ENCODE results near the gene IFI27L1. TPM values are rescaled to one million over a fixed set of nuclear protein-coding genes. Genes with fewer than 3 reads are reported as not detected.

Gene IFI27L1
- polyA plus RNA-seq, 1 donor from 2014 or later = 37.9 TPM

GRCh38 chr14:94058674-94059138 lies 22.4 kb upstream of the IFI27L1 start:
- TF ChIP-seq SMC3 (conservative IDR thresholded peaks at IDR 0.05; ENCODE audit: poor library complexity) (no peak), EP300 (conservative IDR thresholded peaks at IDR 0.05; ENCODE audit: poor library complexity, severe bottlenecking) (no peak), MXI1 (conservative IDR thresholded peaks at IDR 0.05; ENCODE audit: poor library complexity, severe bottlenecking) (no peak), RAD21 (conservative IDR thresholded peaks at IDR 0.05) (no peak), CTCF (IDR thresholded peaks at IDR 0.05; ENCODE audit: poor library complexity, severe bottlenecking) (no peak)
- H3K9me3 ChIP-seq (ENCODE audit: low read length) = no peaks in the 10 kb centered on the region
- no peak overlapping the region for H3K9ac ChIP-seq (ENCODE audit: low read length)
- H2AFZ ChIP-seq (ENCODE audit: low read depth, low read length) = no peak overlapping the region
- H3K4me3 ChIP-seq (ENCODE audit: low read length) = no peak overlapping the region
- peaks cover 6% of the 10 kb centered on the region for H3K79me2 ChIP-seq (replicated peaks; ENCODE audit: insufficient read depth, low read length)
- no peaks in the 10 kb centered on the region for H3F3A ChIP-seq (ENCODE audit: insufficient read depth, low read length, poor library complexity, severe bottlenecking)
- no peak overlapping the region for H3K27ac ChIP-seq (ENCODE audit: low read length)
- H4K20me1 ChIP-seq (ENCODE audit: insufficient read depth) = no peaks in the 10 kb centered on the region
- no peak overlapping the region for H3K4me2 ChIP-seq (ENCODE audit: low read length)
- H3K27me3 ChIP-seq (ENCODE audit: insufficient read depth, low read depth, low read length) = no peaks in the 10 kb centered on the region
- peaks cover 19% of the 10 kb centered on the region for H3K36me3 ChIP-seq (ENCODE audit: insufficient read depth, low read length)
- no peaks in the 10 kb centered on the region for H3K9me2 ChIP-seq (ENCODE audit: insufficient read depth, low read length)

GRCh38 chr14:94059998-94060397 lies 21.1 kb upstream of the IFI27L1 start:
- H3K79me2 ChIP-seq (replicated peaks; ENCODE audit: insufficient read depth, low read length) = peaks cover 17% of the 10 kb centered on the region
- no peak overlapping the region for H3K4me2 ChIP-seq (ENCODE audit: low read length)
- no peaks in the 10 kb centered on the region for H3K9me3 ChIP-seq (ENCODE audit: low read length)
- peaks cover 19% of the 10 kb centered on the region for H3K36me3 ChIP-seq (ENCODE audit: insufficient read depth, low read length)
- H4K20me1 ChIP-seq (ENCODE audit: insufficient read depth) = no peaks in the 10 kb centered on the region
- TF ChIP-seq SMC3 (conservative IDR thresholded peaks at IDR 0.05; ENCODE audit: poor library complexity) = no peak
- no peak for TF ChIP-seq EP300 (conservative IDR thresholded peaks at IDR 0.05; ENCODE audit: poor library complexity, severe bottlenecking)
- no peaks in the 10 kb centered on the region for H3F3A ChIP-seq (ENCODE audit: insufficient read depth, low read length, poor library complexity, severe bottlenecking)
- H3K4me3 ChIP-seq (ENCODE audit: low read length) = no peak overlapping the region
- no peak overlapping the region for H3K27ac ChIP-seq (ENCODE audit: low read length)
- H2AFZ ChIP-seq (ENCODE audit: low read depth, low read length) = no peak overlapping the region
- no peak overlapping the region for H3K9ac ChIP-seq (ENCODE audit: low read length)
- H3K27me3 ChIP-seq (ENCODE audit: insufficient read depth, low read depth, low read length) = no peaks in the 10 kb centered on the region
- no peaks in the 10 kb centered on the region for H3K9me2 ChIP-seq (ENCODE audit: insufficient read depth, low read length)

- no peak for TF ChIP-seq RAD21 (conservative IDR thresholded peaks at IDR 0.05)
- TF ChIP-seq EP300 (conservative IDR thresholded peaks at IDR 0.05; ENCODE audit: poor library complexity, severe bottlenecking) = no peak
- TF ChIP-seq SMC3 (conservative IDR thresholded peaks at IDR 0.05; ENCODE audit: poor library complexity) = no peak
- no peak for TF ChIP-seq TAF1 (IDR thresholded peaks at IDR 0.05; ENCODE audit: low read depth)
- no peak for TF ChIP-seq REST (IDR thresholded peaks at IDR 0.05; ENCODE audit: borderline replicate concordance)
- no peak for TF ChIP-seq MXI1 (conservative IDR thresholded peaks at IDR 0.05; ENCODE audit: poor library complexity, severe bottlenecking)
- no peak for TF ChIP-seq POLR2AphosphoS5 (IDR thresholded peaks at IDR 0.05)
- no peak for TF ChIP-seq EZH2 (IDR thresholded peaks at IDR 0.05; ENCODE audit: borderline replicate concordance, insufficient read depth, low read length, poor library complexity, severe bottlenecking)
- TF ChIP-seq CTCF (IDR thresholded peaks at IDR 0.05; ENCODE audit: poor library complexity, severe bottlenecking) = no peak
- Histone ChIP-seq H3K4me2 (ENCODE audit: low read length) (no peak overlapping the region), H3K27me3 (ENCODE audit: insufficient read depth, low read depth, low read length) (no peaks in the 10 kb centered on the region), H4K20me1 (ENCODE audit: insufficient read depth) (no peaks in the 10 kb centered on the region), H3K9me2 (ENCODE audit: insufficient read depth, low read length) (no peaks in the 10 kb centered on the region), H3K4me3 (ENCODE audit: low read length) (no peak overlapping the region), H3K9me3 (ENCODE audit: low read length) (no peaks in the 10 kb centered on the region), H3K79me2 (replicated peaks; ENCODE audit: insufficient read depth, low read length) (peaks cover 29% of the 10 kb centered on the region), H3K27ac (ENCODE audit: low read length) (no peak overlapping the region), H3F3A (ENCODE audit: insufficient read depth, low read length, poor library complexity, severe bottlenecking) (no peaks in the 10 kb centered on the region), H3K9ac (ENCODE audit: low read length) (no peak overlapping the region), H3K36me3 (ENCODE audit: insufficient read depth, low read length) (peaks cover 19% of the 10 kb centered on the region), H2AFZ (ENCODE audit: low read depth, low read length) (no peak overlapping the region)
Observed at GRCh38 chr14:94062344-94062940, 18.7 kb upstream of the IFI27L1 start.

All from neural cell (in vitro differentiated cells).